Muscle of back (tissue), 11 donors: ENCODE data around the gene MRPS22. TPM values are rescaled to one million over a fixed set of nuclear protein-coding genes. Genes with fewer than 3 reads are reported as not detected.

Experiments
- DNase-seq, 3 donors: peaks; one replicate each; pipeline versions ENCODE4 v3.0.0 to v3.0.0-alpha.2; 2013
- polyA plus RNA-seq, 10 donors: library from polyadenylated mRNA; unstranded; fragments of 120-200 nt; gene quantifications; one replicate each; pipeline ENCODE4 v1.2.1, GENCODE V29; 2013; ENCODE audit not compliant: insufficient read length in 10 of 10

The MRPS22 gene
- polyA plus RNA-seq, 10 donors, result 42.9 to 56.6 (median 48.6) TPM

DNA sequence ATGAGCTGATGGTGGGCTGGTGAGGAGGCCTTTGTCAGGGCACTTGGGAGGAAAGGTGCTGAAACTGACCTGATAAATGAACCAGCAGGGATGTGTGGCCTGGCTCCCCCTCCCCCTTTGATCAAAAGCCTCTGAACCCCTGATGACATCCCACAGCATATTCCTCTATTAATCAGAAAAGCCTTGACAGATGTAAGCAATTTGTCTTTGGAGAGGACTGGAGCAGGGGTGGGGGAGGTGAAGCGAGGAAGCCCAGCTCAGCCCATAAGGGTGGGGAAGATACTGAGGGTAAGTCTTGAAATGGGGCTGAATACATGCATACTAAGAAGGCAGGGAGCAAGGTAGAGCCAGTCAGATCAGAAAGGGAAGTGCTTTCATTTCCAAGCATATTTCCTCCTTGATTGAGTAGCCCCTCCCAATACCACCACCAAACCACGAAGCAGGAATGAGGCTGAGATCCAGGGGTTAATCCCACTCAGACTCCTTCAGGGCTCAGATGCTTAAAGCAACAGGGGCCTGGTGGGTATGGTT is 34.7 kb upstream of the MRPS22 start:
- DNase-seq, result peak in 1 of 3 donors; percentile 34

DNA sequence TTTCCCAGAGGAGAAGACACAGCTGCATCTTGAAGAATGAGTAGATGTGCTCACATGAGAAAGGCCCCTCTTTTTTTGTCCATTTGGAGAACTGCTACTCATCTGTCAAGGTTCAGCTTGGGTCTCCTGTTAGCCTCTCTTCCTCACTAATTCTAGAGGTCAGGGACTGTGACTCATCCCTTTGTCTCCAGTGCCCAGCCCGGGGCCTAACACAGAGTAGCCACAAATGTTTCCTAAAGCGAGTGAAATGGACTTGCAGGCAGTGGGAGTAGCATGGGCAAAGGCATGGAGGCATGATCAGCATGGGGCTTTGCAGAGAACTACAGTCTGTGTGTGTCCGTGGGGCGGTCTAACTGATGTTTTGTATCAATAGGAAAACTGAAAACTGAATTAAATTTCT is 33.9 kb upstream of the MRPS22 start:
- no peak for DNase-seq

DNA sequence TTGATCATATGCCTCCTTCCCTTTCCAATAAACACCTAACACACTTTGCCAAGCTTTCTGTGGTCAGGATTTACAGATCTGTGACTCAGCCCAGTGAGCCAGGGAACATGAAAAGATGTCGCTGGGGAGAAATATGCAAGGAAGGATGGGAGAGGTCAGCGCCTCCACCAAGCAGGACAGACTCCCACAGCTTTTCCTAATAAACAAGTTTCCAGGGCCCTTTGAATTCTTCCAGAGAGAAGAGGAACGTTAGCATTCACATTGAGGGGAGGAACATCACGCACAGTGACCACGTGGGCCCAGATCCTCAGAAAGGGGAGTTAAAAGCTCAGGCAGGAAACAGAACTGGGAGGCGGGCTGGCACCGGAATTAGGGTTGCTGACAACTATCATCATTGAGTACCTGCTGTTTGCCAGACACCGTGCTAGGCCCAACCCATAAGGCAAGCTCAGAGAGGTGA is 33.3 kb upstream of the MRPS22 start:
- peak in 1 of 3 donors; percentile 71 for DNase-seq

- no peak for DNase-seq
Observed at GRCh38 chr3:139311557-139311956, 32.3 kb upstream of the MRPS22 start.

GRCh38 chr3:139312416-139312815 is 31.4 kb upstream of the MRPS22 start:
- no peak for DNase-seq

GRCh38 chr3:139312959-139313358 is 30.9 kb upstream of the MRPS22 start:
- no peak for DNase-seq

GRCh38 chr3:139313921-139314320 is 29.9 kb upstream of the MRPS22 start:
- DNase-seq, result no peak

- DNase-seq, result no peak
Observed at GRCh38 chr3:139317215-139317614, 26.6 kb upstream of the MRPS22 start.

DNA sequence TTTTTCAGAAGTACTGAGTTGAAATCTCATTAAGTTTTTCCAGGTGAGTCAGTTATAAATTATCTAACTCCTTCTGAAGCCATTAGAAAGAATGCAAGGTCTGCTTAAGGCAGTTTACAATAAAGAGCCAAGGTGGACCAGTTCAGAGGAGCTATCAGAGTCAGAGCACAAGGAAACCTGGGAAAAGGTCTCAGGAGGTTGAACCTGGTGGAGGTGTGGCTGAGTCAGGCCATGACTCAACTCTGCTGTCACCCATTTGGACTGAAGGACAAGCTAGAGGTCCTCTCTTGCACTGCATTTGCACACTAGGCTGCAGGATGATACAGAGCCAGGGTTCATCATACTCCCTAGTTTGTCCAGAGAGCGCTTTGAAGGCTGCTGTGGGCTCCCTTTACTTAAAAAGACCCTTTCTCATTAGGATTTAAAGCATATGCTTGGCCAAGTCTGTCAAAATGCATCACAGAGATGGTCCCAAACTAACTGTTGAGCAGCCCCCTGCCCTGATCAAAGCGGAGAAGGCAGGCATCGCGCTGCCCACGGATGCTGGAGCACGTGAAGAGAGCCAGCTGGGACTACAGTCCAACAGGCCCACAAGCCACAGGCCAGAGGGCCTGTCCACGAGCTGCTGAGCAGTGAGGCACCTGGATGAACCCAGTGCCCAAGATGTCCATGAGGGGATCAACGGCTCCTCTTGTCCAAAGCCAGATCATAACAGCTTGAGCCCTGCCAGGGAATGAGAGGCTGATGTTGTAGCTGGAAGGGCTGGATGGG is 26.0 kb upstream of the MRPS22 start:
- no peak for DNase-seq

GRCh38 chr3:139318431-139318816 is 25.4 kb upstream of the MRPS22 start:
- no peak for DNase-seq

DNA sequence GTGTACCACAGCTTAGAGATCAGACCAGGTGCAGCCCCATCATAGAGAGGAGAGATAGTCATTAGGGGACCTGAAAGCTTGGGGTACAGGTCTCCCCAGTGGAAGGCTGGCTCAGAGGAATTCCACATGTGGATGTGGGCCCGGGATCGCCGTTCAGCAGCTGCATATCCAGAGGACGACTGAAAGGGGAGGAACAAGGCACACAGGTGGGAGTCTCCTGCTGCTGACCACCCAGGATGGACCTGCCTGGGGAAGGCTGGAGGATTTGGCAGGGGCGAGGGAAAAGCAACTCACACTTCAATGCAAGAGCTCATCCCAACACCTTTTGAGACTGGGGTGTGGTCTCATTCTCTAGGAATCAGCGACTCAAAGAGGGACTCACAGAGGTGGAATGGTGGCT is 25.0 kb upstream of the MRPS22 start:
- DNase-seq, result no peak

DNA sequence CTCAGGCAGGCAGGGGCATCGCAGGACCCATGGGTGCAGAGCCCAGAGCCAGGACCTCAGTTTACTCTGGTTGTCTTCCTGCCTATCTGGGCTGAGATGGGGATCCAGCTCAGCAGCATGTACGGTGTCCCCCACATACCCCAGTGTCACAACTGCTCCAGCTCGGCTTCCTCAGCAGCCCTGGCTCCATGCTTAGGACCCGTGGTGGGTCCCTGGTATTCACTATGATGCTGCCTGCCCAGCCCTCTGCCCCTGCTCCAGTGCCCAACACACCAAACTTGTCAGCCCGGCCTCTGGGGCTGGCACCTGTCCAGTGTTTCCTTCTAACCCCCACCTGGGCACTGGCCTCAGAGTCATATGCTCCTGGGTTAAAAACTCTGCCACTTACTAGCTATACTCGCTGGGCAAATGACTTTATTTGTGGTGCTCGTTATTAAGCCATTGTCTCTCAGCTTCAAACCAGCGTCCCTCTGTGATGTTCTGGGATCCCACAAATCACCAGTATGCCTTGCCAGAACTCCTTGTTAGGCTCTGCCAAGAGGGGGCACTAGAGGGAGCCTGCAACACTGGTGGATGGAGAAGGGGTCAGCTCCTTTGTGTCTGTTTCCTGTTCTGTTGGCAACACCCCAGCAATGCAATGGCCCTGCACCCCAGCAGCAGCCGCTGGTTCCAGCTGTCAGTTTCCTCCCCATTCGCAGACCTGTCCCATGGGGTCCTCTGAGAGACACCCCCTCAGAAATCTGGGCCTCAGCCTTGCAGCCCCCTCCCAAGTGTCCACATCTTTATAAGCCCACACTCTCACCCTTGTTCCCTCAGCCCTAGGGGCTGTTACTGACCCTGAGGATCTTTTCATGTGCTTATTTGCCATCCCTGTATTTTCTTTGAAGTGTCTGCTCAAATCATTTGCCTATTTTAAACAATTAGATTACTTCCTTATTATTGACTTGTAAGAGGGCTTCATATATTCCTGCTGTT is 24.1 kb upstream of the MRPS22 start:
- DNase-seq, result no peak

- DNase-seq, result no peak
Observed at GRCh38 chr3:139320551-139321309, 23.1 kb upstream of the MRPS22 start.

DNA sequence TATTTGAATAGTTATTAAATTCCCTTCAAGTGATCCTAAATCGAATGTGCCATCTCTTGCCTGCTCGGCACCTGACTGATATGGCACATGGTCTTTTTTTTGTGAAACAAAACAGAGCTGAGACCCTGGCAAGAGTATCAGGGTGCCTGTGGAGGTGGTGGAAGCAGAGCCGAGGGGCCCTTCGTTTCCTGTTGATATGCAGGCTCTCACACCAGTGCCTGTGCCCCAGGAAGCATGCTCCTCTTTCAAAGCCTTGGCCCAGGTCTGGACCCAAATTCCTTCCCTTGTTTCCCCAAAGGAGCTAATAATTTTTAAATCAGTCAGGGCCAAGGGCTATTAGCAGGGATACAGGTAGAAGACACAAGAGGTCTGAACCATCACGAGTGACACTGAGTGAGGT is 21.5 kb upstream of the MRPS22 start:
- DNase-seq, result no peak

DNA sequence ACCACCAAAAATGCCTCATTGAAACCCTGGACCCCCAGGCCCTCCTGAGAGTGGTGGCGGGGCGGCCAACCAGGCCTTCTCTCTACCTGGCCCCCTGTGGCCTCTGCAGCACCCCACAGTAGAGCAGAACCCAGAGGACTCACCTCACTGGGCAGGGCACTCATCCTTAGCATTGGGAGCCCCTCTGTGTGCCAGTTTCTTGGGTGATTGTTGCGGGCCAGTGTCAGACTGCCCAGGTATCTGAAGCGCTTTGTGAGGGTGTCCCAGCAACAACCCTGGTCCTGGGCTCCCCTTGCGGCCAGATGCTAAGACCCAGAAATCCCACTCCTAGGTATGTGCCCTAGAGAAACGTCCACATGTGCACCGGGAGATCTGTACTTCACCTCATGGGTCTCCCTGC is 20.7 kb upstream of the MRPS22 start:
- no peak for DNase-seq

DNA sequence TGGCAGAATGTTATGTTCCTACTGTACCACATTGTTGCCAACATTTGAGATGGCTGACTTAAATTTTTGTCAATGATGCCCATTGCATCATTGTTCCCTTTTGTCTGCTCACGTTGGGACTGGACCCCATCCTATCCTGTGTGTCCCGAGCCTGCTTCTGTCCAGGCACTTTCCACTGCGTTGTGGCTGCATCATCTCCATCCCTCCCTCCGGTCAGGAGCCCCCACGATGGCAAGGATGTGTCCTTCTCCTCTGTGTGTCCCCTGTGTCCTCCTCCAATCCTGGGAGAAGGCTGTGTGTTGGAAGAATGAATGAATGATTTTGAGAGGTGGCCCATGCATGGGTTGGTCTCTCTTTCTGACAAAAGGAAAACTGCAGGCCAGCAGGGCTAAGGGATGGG is 19.4 kb upstream of the MRPS22 start:
- DNase-seq, result no peak

GRCh38 chr3:139325551-139325950 is 18.3 kb upstream of the MRPS22 start:
- DNase-seq, result peak in 2 of 3 donors; percentile 16 to 17

DNA sequence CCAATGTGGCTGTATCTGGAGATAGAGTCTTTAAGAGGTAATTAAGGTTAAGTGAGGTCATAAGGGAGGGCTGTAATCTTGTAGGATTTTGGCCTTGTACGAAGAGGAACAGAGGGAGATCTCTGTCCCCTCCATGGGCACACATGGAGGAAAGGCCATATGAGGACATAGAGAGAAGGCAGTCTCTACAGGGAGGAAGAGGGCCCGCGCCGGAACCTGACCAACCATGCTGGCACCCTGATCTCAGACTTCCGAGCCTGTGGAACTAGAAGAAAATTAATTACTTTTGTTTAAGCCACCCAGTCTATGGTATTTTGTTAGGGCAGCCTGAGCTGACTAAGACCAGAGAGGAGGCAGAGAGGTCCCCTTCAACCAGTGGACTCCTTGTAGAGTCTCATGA is 17.7 kb upstream of the MRPS22 start:
- no peak for DNase-seq

DNA sequence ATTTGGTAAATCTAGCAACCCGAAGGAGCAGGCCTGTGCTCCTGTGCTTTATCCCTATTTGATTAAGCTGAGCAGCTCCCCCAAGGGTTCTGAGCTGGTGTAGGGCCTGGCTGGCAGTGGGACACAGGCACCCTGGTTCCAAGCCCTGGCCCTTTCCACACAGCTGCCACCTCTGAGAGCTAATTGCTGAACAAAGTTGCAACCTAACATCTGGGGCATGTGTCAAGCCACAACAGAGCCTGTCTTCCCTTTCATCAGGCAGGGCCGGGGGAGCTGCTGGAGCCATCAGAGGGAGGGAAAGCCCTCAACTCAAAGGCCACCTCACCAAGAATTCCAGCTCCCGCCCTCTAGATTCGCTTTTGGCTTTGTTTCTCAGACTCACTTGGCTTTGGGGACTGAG is 17.1 kb upstream of the MRPS22 start:
- no peak for DNase-seq

GRCh38 chr3:139327231-139327630 is 16.6 kb upstream of the MRPS22 start:
- DNase-seq, result no peak

DNA sequence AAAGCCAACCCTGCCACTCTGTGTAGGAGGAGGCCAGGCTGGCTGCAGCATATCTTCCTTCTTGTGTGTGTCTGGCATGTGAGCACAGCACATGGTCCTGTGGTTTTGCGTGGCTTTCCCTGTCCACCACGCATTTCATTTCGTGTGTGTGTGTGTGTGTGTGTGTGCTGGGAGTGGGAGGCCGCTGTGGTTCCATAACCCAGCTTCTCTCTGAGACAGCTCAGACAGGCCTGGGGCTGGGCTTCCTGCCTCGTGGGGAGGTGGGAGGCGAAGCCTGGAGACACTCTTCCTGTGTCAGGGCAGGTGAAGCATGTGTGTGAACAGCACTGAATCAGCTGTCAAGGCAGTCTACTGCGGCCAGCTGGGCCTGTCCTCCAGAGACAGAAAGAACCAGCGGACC is 16.0 kb upstream of the MRPS22 start:
- DNase-seq, result no peak

- no peak for DNase-seq
Observed at GRCh38 chr3:139328356-139328755, 15.5 kb upstream of the MRPS22 start.
